Stimulated activated naive CD8-positive, alpha-beta T cell treated with anti-CD3 and anti-CD28 coated beads, Interleukin-15, Interleukin-2, amounts not matched to agents 100 ng/mL and 50 ng/mL, for 24 hours (primary cell): ENCODE results near the gene KRTAP4-7.
"Not testable (repeated sequence)": the region's sequence is repeated elsewhere in the genome, so short reads cannot be mapped to it uniquely, and the experiment has no call there.

Source experiments
- H3K27ac Mint-ChIP-seq: one replicate; pipeline ENCODE4 v1.8.0; 2021; ENCODE audit warnings: mild to moderate bottlenecking, mixed read lengths
- H3K27me3 Mint-ChIP-seq: one replicate; pipeline ENCODE4 v1.8.0; 2021; ENCODE audit warnings: mixed read lengths
- H3K36me3 Mint-ChIP-seq: one replicate; pipeline ENCODE4 v1.8.0; 2021; ENCODE audit warnings: low read depth, mixed read lengths
- H3K4me1 Mint-ChIP-seq: one replicate; pipeline ENCODE4 v1.8.0; 2021; ENCODE audit warnings: low read depth, mixed read lengths
- H3K4me3 Mint-ChIP-seq: one replicate; pipeline ENCODE4 v1.8.0; 2021; ENCODE audit warnings: mild to moderate bottlenecking, mixed read lengths
- H3K9me3 Mint-ChIP-seq: one replicate; pipeline ENCODE4 v1.8.0; 2021; ENCODE audit warnings: mixed read lengths

Gene KRTAP4-7

DNA sequence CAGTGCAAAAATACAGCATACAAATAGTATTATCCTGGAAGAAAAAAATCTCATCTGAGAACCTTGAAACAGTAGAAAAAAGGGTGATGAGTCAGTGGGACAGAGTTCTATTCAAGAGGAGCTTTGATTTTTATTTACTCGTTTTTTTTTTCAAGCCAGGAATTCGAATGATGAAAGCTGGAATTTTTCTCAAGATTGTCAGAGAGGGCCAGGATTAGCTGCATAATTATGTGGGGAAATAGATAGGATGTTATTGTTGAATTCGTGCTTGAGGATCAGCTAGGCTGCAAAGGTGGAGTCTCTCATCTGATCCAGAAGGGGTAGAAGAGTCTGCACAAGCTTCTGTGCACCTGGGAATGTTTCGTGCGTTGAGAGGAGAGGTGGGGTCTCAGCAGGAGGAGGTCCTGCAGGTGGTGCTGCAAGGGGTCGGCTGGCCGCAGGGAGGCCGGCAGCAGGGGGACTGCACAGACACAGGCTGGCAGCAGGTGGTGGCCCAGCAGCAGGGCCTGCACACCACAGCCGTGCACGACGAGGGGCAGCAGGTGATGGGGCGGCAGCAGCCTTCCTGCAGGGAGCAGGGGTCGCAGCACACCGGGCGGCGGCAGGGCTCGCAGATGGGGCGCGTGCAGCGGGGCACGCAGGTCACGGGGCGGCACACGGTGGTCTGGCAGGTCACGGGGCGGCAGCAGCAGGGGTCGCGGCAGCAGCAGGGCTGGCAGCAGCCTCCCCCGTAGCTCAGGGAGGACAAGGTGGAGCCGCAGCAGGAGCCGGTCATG, 24.5 kb upstream of the KRTAP4-7 start:
- not testable (repeated sequence) for H3K36me3 Mint-ChIP-seq, H3K4me3 Mint-ChIP-seq, H3K27ac Mint-ChIP-seq, H3K4me1 Mint-ChIP-seq, H3K9me3 Mint-ChIP-seq
- peaks cover 53% of the 10 kb centered on the region for H3K27me3 Mint-ChIP-seq

DNA sequence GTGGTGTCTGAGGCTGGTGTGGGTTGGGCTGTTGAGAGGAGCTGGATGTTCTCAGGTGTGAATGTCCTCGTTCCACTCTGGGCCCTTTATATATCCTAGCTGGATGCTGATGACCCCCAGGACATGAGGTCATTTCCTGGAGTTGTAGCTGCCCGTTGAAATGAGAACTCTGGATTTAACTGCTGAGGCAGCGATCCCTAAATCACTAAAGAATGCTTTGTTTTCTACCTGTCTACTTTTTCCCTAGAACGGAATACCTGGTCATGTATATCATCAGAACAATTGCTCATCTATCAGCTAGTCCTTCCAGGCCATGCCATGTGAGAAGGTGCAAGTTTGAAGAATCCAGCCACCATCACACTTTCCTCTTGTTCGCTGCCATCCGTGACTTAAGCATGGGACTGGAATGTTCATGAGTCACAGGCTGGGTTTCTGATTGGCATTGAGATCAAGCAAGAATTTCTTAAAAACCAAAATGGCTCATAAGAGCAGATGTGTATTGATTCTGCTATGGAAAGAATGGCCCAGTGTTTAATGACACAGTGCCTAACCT, 23.8 kb upstream of the KRTAP4-7 start, which contains the start of gene KRTAP2-3:
Gene KRTAP2-3, minus strand, starts transcription at position 63 of the 553 bp plus-strand sequence. CDS start 64 bp downstream, outside the sequence.
- H3K9me3 Mint-ChIP-seq, result no peaks in the 10 kb centered on the region
- H3K27me3 Mint-ChIP-seq, result peaks cover 53% of the 10 kb centered on the region
- H3K27ac Mint-ChIP-seq, result no peak within 1 kb of the TSS
- H3K4me1 Mint-ChIP-seq, result no peaks in the 10 kb centered on the region
- no peak within 1 kb of the TSS for H3K4me3 Mint-ChIP-seq
- H3K36me3 Mint-ChIP-seq, result no peaks in the 10 kb centered on the region

DNA sequence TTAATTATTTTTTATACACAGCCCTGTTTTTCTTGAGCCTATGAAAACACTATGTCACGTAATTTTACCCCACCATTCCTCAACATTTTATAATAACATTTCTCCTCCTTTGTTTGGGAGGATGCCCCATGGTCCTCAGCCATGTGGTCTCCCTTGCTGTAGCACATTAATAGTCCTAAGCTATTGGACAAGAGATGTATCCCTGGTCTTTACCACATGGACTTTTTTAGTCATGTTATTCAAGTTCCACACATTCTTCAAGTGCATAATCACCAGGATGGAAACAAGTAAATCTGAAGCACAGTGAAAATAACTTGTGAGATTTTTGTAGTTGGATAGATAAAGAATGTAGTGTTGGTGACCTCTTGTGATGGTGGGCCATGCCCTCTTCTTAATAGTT, 22.0 kb upstream of the KRTAP4-7 start:
- peaks cover 35% of the 10 kb centered on the region for H3K27me3 Mint-ChIP-seq
- no peaks in the 10 kb centered on the region for H3K36me3 Mint-ChIP-seq
- no peaks in the 10 kb centered on the region for H3K9me3 Mint-ChIP-seq
- no peak overlapping the region for H3K27ac Mint-ChIP-seq
- no peak overlapping the region for H3K4me3 Mint-ChIP-seq
- peaks cover 4% of the 10 kb centered on the region for H3K4me1 Mint-ChIP-seq

DNA sequence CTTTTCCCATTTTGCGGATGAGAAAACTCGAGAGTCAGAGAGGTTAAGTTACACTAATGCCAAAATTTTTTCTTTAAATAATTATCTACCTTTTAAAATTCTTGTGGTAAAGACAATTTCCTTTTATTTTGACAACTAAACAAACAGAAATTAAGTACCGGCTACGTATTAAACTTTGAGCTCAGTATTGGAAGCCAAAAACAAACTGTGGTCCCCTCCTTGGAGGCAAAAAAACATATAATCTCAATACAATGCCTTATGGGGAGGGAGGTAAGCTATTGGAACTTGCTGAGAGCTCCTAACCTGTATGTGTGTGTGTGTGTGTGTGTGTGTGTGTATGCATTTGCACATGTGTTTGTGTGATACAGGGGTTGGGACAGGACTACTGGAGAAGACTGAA, 20.5 kb upstream of the KRTAP4-7 start:
- H3K4me3 Mint-ChIP-seq, result no peak overlapping the region
- H3K36me3 Mint-ChIP-seq, result no peaks in the 10 kb centered on the region
- H3K4me1 Mint-ChIP-seq, result peaks cover 4% of the 10 kb centered on the region
- no peak overlapping the region for H3K27ac Mint-ChIP-seq
- H3K9me3 Mint-ChIP-seq, result no peaks in the 10 kb centered on the region
- peaks cover 23% of the 10 kb centered on the region for H3K27me3 Mint-ChIP-seq

DNA sequence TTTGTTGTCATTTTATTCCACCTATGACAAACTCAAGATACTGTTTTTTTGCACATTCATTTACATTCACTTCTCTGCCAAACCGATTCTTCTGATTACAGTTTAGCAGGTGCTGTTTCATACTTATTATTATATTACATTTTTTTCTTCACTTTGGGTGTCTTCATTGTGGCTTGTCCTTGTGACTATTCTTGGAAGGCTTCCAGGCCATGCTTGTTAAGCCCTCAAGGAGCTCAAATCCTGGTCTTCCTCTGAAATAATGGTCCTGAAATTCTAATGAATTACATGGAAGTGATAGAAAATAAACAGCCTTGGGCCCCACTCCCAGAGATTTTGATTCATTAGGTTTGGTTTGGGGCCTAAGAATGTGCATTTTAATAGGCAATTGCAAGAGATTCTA, 19.6 kb upstream of the KRTAP4-7 start:
- no peak overlapping the region for H3K27ac Mint-ChIP-seq
- peaks cover 16% of the 10 kb centered on the region for H3K27me3 Mint-ChIP-seq
- H3K36me3 Mint-ChIP-seq, result no peaks in the 10 kb centered on the region
- H3K4me1 Mint-ChIP-seq, result peaks cover 4% of the 10 kb centered on the region
- no peaks in the 10 kb centered on the region for H3K9me3 Mint-ChIP-seq
- H3K4me3 Mint-ChIP-seq, result no peak overlapping the region

DNA sequence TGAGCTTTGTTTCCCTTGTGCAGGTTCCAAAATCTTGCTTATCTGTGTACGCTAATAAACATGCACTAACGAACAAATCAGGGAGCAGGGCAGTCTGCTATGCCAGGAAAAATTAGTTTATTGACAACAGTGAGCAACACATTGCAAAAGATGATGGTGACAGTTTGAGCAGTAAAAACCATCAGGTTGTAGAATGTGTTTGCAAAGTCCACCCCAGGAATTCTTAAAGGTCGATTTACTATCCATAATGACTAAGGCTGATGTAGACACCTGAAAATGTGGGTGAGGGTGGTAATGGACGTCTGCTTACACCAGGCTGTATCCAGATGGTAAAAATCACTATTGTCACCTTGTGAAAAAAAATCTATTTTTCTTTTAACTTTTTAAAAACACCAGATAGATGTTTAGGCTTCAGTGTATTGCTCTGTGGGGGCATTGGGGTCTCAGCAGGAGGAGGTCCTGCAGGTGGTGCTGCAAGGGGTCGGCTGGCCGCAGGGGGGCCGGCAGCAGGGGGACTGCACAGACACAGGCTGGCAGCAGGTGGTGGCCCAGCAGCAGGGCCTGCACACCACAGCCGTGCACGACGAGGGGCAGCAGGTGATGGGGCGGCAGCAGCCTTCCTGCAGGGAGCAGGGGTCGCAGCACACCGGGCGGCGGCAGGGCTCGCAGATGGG, 18.8 kb upstream of the KRTAP4-7 start:
- H3K27ac Mint-ChIP-seq, H3K9me3 Mint-ChIP-seq, H3K4me3 Mint-ChIP-seq, H3K4me1 Mint-ChIP-seq, H3K36me3 Mint-ChIP-seq: not testable (repeated sequence)
- H3K27me3 Mint-ChIP-seq, result peaks cover 11% of the 10 kb centered on the region

DNA sequence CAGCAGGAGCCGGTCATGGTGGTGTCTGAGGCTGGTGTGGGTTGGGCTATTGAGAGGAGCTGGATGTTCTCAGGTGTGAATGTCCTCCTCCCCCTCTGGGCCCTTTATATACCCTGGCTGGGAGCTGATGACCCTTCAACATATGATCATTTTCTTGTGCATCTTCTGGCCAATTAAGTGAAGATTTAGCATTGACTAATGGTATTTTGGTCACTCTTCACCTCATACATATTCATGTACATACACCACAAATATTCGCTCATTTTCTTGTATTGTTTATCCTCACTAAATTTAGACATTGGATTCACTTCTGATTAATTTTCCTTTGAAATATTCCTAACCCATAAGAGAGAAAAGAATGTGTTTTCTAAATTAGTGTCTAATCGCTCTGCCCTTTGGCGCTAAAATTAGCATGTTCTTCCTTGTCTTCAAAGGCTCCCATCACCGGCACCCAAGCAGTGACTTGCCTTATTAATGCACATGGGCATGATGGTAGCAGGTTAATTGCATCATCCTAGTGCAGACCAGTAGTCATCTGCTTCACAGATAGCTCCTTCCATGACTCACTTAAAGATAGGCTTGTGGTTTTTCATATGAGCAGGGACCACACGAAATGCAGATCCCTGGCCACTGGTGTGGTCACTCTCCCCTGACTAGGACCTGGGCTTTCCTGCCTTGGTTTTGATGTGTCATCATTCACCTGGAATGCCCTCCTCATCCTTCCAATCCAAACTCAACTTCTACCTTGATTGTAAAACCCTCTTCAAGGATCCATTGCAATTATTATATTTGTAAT, 17.9 kb upstream of the KRTAP4-7 start, which contains the start of gene KRTAP2-4:
Gene KRTAP2-4, minus strand, starts transcription at position 51 of the 796 bp plus-strand sequence. Its CDS starts 34 bp downstream, at position 17.
- H3K27me3 Mint-ChIP-seq, result peaks cover 3% of the 10 kb centered on the region
- no peaks in the 10 kb centered on the region for H3K36me3 Mint-ChIP-seq
- no peak within 1 kb of the TSS for H3K4me3 Mint-ChIP-seq
- H3K27ac Mint-ChIP-seq, result no peak within 1 kb of the TSS
- no peaks in the 10 kb centered on the region for H3K9me3 Mint-ChIP-seq
- H3K4me1 Mint-ChIP-seq, result peaks cover 4% of the 10 kb centered on the region

DNA sequence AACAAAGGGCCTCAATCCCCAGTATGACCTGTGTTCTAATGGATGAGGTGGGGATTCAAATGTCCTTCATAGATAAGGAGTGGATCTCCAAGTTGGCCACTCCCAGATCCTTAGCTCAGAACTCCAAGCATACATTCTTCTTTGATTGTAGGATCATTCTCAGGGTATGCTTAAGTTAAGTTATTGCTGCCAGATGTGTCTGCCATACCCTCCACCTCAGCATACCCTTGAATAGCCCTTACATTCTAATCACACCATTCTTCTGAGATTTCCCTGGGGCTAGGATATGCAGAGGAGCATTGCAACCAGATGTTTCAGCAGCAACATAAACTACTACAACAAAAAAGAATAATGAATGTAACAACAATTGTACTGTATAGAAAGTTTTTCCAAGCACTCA, 16.7 kb upstream of the KRTAP4-7 start:
- no peaks in the 10 kb centered on the region for H3K9me3 Mint-ChIP-seq
- H3K4me3 Mint-ChIP-seq, result no peak overlapping the region
- no peaks in the 10 kb centered on the region for H3K27me3 Mint-ChIP-seq
- H3K36me3 Mint-ChIP-seq, result no peaks in the 10 kb centered on the region
- H3K27ac Mint-ChIP-seq, result no peak overlapping the region
- peaks cover 4% of the 10 kb centered on the region for H3K4me1 Mint-ChIP-seq

DNA sequence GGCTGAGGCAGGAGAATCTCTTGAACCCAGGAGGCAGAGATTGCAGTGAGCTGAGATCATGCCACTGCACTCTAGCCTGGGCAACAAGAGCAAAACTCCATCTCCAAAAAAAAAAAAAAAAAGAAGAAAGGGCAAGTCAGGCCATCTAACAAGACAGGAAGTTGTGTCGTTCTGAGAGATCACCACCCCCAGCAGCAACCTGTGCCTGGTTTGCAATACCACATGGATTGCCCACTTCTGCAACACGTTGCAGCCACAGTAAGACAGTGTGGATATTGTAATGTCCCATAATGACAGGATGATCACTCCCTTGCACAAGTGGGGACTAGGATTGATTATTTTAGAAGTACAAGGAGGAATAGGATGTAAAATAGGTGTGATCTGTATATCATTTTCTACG, 14.9 kb upstream of the KRTAP4-7 start:
- Mint-ChIP-seq H3K27me3 (no peaks in the 10 kb centered on the region), H3K27ac (no peak overlapping the region), H3K36me3 (no peaks in the 10 kb centered on the region), H3K4me3 (no peak overlapping the region), H3K4me1 (peaks cover 4% of the 10 kb centered on the region), H3K9me3 (no peaks in the 10 kb centered on the region)

DNA sequence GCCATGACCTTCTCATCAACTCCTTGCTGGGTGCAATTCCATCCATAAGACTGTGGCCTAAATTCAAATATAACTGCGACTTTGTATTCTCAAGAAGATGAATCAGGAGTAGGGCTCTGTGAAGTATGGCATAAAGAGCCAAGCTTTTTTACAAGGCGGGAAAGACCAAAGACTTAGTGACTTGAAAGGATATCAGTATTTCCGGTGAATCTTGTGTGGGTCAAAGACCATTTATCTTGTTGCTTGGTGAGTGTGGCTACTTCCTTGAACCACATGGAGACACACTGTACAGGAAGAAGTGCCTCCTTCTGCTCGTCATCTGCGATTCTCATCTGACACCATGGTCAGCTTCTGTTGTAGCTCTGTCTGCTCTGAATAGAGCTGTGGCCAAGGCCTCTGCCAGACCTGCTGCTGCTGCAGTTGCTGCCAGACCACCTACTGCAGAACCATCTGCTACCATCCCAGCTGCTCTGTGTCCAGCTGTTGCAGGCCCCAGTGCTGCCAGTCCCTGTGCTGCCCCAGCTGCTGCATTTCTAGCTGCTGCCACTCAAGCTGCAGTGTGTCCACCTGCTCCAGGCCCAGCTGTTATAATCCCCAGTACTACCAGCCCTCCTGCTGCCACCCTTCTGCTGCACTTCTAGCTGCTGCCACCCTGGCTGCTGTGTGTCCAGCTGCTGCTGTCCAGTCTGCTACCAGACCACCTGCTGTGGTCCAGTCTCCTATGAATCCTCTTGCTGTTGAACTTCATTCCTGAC, 12.2 kb upstream of the KRTAP4-7 start:
- no peaks in the 10 kb centered on the region for H3K36me3 Mint-ChIP-seq
- H3K27me3 Mint-ChIP-seq, result peaks cover 5% of the 10 kb centered on the region
- no peak overlapping the region for H3K4me3 Mint-ChIP-seq
- H3K4me1 Mint-ChIP-seq, result no peaks in the 10 kb centered on the region
- no peak overlapping the region for H3K27ac Mint-ChIP-seq
- H3K9me3 Mint-ChIP-seq, result no peaks in the 10 kb centered on the region

DNA sequence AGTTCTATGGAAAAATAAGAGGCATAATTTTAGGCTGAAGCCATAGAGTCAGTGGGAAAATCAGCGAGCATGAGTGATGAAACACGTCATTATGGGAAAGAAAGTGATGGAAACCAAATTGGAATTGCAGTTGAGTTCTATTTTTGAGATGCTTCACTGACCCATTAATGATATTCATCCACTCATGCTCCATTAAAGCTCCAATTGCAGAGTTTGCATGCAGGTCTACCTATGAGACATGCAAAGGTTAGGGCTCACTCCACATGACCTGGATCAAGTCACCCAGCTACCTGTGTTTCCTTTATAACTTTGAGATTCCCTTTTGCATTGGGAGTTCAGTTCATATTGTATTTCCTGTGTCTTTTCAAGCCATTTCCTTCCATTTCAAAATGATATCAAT, 10.3 kb upstream of the KRTAP4-7 start:
- Mint-ChIP-seq H3K4me1 (no peaks in the 10 kb centered on the region), H3K4me3 (no peak overlapping the region), H3K9me3 (no peaks in the 10 kb centered on the region), H3K27ac (no peak overlapping the region), H3K27me3 (peaks cover 5% of the 10 kb centered on the region), H3K36me3 (no peaks in the 10 kb centered on the region)

DNA sequence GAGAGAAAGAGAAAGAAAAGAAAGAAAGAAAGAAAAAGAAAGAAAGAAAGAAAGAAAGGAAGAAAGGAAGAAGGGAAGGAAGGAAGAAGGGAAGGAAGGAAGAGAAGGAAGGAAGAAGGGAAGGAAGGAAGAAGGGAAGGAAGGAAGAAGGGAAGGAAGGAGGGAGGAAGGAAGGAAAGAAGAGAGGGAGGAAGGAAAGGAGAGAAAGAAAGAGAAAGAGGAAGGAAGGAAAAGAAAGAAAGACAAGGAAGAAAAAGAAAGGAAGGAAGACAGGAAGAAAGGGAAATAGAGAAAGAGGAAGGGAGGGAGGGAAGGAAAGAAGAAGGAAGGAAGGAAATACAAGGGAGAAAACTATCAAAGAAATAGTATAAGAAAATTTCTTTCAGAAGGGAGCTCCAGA, 7.2 kb upstream of the KRTAP4-7 start:
- Mint-ChIP-seq H3K27ac (no peak overlapping the region), H3K9me3 (no peaks in the 10 kb centered on the region), H3K36me3 (no peaks in the 10 kb centered on the region), H3K27me3 (peaks cover 12% of the 10 kb centered on the region), H3K4me1 (no peaks in the 10 kb centered on the region), H3K4me3 (no peak overlapping the region)

DNA sequence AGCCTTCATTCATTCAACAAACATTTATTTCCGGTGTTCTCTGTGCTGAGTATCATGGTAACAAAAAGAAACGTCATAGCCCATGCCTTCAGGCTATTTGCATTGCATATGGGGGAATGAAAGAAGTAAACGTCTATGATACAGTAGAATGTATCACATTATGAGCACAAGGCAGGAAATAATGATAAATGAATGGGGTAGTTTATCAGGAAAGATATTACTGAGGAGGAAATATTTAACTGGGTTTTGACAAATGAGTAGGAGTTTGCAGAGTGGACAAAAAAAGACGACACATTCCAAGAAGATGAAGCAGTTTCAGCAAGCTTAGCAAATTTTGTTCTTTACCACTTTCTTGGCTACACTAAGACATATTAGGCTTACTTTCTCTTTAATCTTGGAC, 1.3 kb upstream of the KRTAP4-7 start:
- H3K4me3 Mint-ChIP-seq, result no peak overlapping the region
- no peak overlapping the region for H3K27ac Mint-ChIP-seq
- H3K4me1 Mint-ChIP-seq, result no peaks in the 10 kb centered on the region
- H3K9me3 Mint-ChIP-seq, result no peaks in the 10 kb centered on the region
- peaks cover 13% of the 10 kb centered on the region for H3K27me3 Mint-ChIP-seq
- no peaks in the 10 kb centered on the region for H3K36me3 Mint-ChIP-seq

DNA sequence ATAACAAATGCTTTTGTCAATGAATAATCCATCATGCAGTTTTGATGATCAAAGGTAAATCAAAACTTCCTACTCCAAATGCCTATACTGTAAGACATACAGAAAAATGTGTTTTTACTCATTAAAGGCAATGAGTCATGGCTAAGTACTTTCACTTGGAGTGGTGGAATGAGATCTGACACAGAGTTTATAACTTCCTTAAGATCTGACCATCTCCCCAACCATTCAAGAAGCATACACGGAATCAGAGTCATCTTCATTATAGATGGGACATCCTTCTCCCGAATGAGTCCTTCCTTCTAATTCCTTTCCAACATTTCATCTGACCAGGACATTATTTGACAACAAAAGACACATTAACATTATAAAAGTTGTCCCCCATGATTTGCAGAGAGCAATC, 523 bp upstream of the KRTAP4-7 start:
- not testable (repeated sequence) for H3K9me3 Mint-ChIP-seq, H3K4me3 Mint-ChIP-seq, H3K4me1 Mint-ChIP-seq, H3K27ac Mint-ChIP-seq, H3K36me3 Mint-ChIP-seq
- H3K27me3 Mint-ChIP-seq, result peaks cover 13% of the 10 kb centered on the region
